ENCODE data around the gene AGTRAP. TPM values are rescaled to one million over a fixed set of nuclear protein-coding genes. Genes with fewer than 3 reads are reported as not detected.

The AGTRAP gene
- total RNA-seq, 2 experiments from 2014 or later = 16.5 to 18.0 TPM

DNA sequence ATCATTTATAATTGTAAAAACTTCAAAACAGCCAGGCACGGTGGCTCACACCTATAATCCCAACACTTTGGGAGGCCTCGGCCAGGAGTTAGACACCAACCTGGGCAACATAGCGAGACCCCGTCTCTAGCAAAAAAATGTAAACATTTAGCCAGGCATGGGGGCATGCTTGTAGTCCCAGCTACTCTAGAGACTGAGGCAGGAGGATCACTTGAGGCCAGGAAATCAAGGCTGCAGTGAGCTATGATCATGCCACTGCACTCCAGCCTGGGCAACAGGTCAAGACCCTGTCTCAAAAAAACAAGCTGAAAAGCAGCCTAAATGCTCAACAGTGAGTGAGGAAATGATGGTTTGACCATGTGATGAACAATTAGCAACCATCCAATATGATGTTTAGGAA, 33.3 kb downstream of the AGTRAP start:
- H3K36me3 Mint-ChIP-seq = no peaks in the 10 kb centered on the region
- intact Hi-C loops (cut with micrococcal nuclease) = no loop called here
- no peak overlapping the region for H3K4me3 Mint-ChIP-seq
- no peaks in the 10 kb centered on the region for H3K9me3 Mint-ChIP-seq
- DNase-seq = no peak
- H3K27ac Mint-ChIP-seq = no peak overlapping the region
- H3K27me3 Mint-ChIP-seq = no peaks in the 10 kb centered on the region
- ChIA-PET POLR2A (no interaction called here), CTCF (no interaction called here)
- H3K4me1 Mint-ChIP-seq (ENCODE audit: low read depth) = no peaks in the 10 kb centered on the region

GRCh38 chr1:11770011-11770410, 34.1 kb downstream of the AGTRAP start:
- no peaks in the 10 kb centered on the region for H3K36me3 Mint-ChIP-seq
- no peaks in the 10 kb centered on the region for H3K27me3 Mint-ChIP-seq
- H3K27ac Mint-ChIP-seq = no peak overlapping the region
- no peak for DNase-seq
- no peaks in the 10 kb centered on the region for H3K9me3 Mint-ChIP-seq
- H3K4me1 Mint-ChIP-seq (ENCODE audit: low read depth) = no peaks in the 10 kb centered on the region
- no peak overlapping the region for H3K4me3 Mint-ChIP-seq
- CTCF ChIA-PET = no interaction called here
- intact Hi-C loops (cut with micrococcal nuclease) = no loop called here
- POLR2A ChIA-PET = no interaction called here

DNA sequence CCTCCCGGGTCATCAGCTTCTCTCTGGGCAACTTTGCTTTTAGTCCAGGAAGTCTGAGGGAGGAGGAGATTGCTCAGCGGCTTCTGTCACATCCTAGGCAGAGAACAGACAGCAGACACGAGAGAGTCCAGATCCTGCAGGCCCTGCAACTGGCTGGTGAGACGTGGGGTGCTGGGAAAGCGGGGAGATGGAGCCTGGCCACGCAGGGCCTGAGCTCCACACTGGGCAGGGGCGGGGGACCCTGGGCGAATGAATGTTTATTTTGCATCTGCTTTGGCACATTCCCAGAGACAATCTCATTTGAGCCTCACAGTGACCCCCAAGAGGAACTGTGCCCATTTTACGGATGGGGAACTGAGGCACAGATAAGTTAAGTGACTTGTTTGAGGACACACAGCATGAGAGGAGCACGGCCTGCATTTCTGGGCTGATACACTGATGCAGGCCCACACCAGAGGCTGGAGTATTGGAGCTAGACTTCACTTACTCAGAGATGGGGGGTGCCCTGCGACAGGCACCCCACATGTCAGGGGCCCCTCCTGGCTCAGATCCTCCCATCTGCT, 35.6 kb downstream of the AGTRAP start:
- Mint-ChIP-seq H3K27ac (no peak overlapping the region), H3K9me3 (no peaks in the 10 kb centered on the region), H3K4me3 (no peak overlapping the region), H3K36me3 (no peaks in the 10 kb centered on the region), H3K27me3 (no peaks in the 10 kb centered on the region), H3K4me1 (ENCODE audit: low read depth) (no peaks in the 10 kb centered on the region)
- ChIA-PET POLR2A (no interaction called here), CTCF (interaction anchor here (1.3 kb wide), 1 partner anchor 14 kb away, joined by 3 read pairs; no protein-coding TSS in a partner anchor)
- no peak for DNase-seq
- intact Hi-C loops (cut with micrococcal nuclease) = no loop called here

- Mint-ChIP-seq H3K4me3 (no peak overlapping the region), H3K4me1 (ENCODE audit: low read depth) (no peaks in the 10 kb centered on the region), H3K9me3 (no peaks in the 10 kb centered on the region), H3K27ac (no peak overlapping the region), H3K36me3 (no peaks in the 10 kb centered on the region), H3K27me3 (no peaks in the 10 kb centered on the region)
- DNase-seq = no peak
- ChIA-PET CTCF (no interaction called here), POLR2A (no interaction called here)
- intact Hi-C loops (cut with micrococcal nuclease) = no loop called here
Measured at GRCh38 chr1:11772458-11772857, 36.5 kb downstream of the AGTRAP start.

DNA sequence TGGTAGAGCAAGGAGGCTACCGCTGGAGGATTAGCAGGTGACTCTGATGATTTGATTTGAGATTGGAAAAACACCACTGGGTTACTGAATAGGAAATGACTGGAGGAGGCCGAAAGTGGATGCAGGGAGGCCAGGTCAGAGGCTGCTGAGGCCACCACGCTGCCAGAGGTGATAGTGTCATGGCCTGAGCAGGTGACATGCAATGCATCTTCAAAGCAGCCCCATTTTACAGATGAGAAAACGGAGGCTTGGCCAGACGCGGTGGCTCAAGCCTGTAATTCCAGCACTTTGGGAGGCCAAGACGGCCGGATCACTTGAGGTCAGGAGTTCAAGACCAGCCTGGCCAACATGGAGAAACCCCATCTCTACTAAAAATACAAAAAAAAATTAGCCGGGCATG, 38.8 kb downstream of the AGTRAP start:
- no peak for DNase-seq
- POLR2A ChIA-PET = no interaction called here
- H3K4me1 Mint-ChIP-seq (ENCODE audit: low read depth) = no peaks in the 10 kb centered on the region
- H3K27ac Mint-ChIP-seq = no peak overlapping the region
- no peaks in the 10 kb centered on the region for H3K36me3 Mint-ChIP-seq
- H3K9me3 Mint-ChIP-seq = no peaks in the 10 kb centered on the region
- intact Hi-C loops (cut with micrococcal nuclease) = no loop called here
- no peak overlapping the region for H3K4me3 Mint-ChIP-seq
- H3K27me3 Mint-ChIP-seq = no peaks in the 10 kb centered on the region
- CTCF ChIA-PET = no interaction called here

GRCh38 chr1:11777658-11778322, 41.9 kb downstream of the AGTRAP start:
- H3K27ac Mint-ChIP-seq = no peak overlapping the region
- ChIA-PET CTCF (no interaction called here), POLR2A (no interaction called here)
- H3K27me3 Mint-ChIP-seq = no peaks in the 10 kb centered on the region
- DNase-seq = no peak
- no peak overlapping the region for H3K4me3 Mint-ChIP-seq
- H3K9me3 Mint-ChIP-seq = no peaks in the 10 kb centered on the region
- H3K36me3 Mint-ChIP-seq = no peaks in the 10 kb centered on the region
- intact Hi-C loops (cut with micrococcal nuclease) = no loop called here
- no peaks in the 10 kb centered on the region for H3K4me1 Mint-ChIP-seq (ENCODE audit: low read depth)

DNA sequence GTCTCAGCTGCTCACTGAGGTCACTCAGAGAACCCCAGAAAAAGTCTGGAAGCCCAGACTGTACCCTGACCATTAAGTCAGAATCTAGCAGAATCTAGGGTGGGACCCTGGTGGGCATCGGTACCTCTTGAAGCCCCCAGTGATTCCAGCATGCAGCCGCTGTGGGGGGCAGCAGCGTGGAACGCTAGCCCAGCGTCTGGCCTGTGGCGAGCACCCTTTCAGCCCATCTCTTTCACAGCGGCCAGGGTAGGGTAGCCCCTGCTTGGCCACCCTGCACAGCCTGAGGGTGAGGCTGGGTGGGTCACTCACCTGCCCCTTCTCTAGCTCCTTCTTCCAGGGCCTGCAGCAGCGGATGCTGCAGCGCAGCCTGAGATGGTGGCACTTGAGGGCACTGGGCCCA, 42.4 kb downstream of the AGTRAP start:
- Mint-ChIP-seq H3K27ac (no peak overlapping the region), H3K9me3 (no peaks in the 10 kb centered on the region), H3K27me3 (no peaks in the 10 kb centered on the region), H3K4me3 (no peak overlapping the region), H3K36me3 (no peaks in the 10 kb centered on the region), H3K4me1 (ENCODE audit: low read depth) (no peaks in the 10 kb centered on the region)
- ChIA-PET CTCF (no interaction called here), POLR2A (no interaction called here)
- intact Hi-C loops (cut with micrococcal nuclease) = no loop called here
- DNase-seq = no peak

DNA sequence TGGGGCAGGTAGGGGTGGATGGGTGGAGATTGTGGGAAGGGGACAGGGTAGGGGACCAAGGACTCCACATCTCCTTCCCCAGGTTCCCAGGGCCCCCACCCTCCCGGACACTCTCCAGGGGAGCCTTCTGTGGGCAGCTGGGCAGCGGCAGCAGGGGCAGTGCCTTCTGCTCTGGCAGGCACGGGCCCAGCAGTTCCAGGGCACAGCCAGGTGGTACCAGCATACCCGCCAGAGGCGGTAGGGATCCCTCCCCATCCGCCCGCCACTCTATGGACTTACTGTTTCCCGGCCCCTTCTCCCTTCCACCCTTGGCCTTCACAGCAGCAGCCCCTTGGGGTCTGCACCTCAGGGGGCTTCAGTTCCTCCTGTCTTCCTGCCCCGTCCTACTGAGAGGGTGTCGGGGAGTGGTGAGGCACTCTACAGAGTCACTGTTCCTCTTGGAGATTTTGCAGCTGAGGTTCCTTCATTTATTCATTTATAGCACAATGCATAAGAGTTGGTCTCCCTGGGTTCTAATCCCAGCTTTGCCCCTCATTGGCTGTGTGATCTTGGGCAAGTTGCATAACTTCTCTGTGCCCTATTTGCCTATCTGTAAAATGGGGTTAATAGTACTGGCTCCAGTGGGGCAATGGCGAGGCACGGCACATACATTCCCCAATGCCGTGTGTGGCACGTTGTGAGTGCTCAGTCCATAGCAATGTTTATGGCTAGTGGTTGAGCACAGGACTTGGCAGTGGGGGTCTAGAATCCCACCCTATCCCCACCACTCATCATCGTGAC, 43.1 kb downstream of the AGTRAP start:
- Mint-ChIP-seq H3K36me3 (no peaks in the 10 kb centered on the region), H3K27ac (no peak overlapping the region), H3K9me3 (no peaks in the 10 kb centered on the region), H3K4me1 (ENCODE audit: low read depth) (no peaks in the 10 kb centered on the region), H3K27me3 (no peaks in the 10 kb centered on the region), H3K4me3 (no peak overlapping the region)
- no peak for DNase-seq
- ChIA-PET POLR2A (no interaction called here), CTCF (no interaction called here)
- intact Hi-C loops (cut with micrococcal nuclease) = no loop called here

DNA sequence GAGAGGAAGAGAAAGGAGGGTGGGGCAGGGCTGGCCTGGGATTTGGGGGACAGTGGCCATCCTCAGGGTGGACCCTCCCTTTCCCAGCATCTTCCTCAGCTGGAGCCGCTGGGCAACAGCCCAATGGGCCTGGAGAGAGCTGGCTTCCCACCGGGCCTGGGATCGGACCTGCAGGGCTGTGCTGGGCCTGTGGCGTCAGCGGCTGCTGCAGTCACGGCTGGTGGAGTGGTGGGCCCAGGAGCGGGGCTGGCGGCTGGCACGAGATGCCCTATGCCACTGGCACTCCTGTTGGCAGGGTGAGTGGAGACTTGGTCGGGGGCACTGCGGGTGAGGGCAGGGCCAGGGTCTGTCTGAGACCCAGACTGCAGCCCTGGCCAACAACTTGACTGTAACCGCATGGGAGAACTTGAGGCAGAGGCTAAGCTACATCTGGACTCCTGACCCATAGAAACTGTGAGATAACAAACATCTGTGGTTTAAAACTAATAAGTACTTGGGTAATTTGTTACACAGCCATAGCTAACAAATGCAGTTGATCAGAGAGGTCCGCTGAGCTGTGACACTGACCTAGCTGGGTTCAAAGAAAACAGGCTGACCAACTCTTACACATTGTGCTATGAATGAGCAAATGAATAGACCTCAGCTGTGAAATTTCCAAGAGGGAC, 43.9 kb downstream of the AGTRAP start:
- no peaks in the 10 kb centered on the region for H3K27me3 Mint-ChIP-seq
- intact Hi-C loops (cut with micrococcal nuclease) = no loop called here
- CTCF ChIA-PET = no interaction called here
- H3K4me3 Mint-ChIP-seq = no peak overlapping the region
- no peak overlapping the region for H3K27ac Mint-ChIP-seq
- H3K36me3 Mint-ChIP-seq = no peaks in the 10 kb centered on the region
- DNase-seq = no peak
- no peaks in the 10 kb centered on the region for H3K4me1 Mint-ChIP-seq (ENCODE audit: low read depth)
- H3K9me3 Mint-ChIP-seq = no peaks in the 10 kb centered on the region
- POLR2A ChIA-PET = no interaction called here

- POLR2A ChIA-PET = no interaction called here
- no peak for DNase-seq
- CTCF ChIA-PET = no interaction called here
- Mint-ChIP-seq H3K36me3 (no peaks in the 10 kb centered on the region), H3K4me3 (no peak overlapping the region), H3K4me1 (ENCODE audit: low read depth) (no peaks in the 10 kb centered on the region), H3K27ac (no peak overlapping the region), H3K27me3 (no peaks in the 10 kb centered on the region), H3K9me3 (no peaks in the 10 kb centered on the region)
- intact Hi-C loops (cut with micrococcal nuclease) = no loop called here
Measured at GRCh38 chr1:11780380-11781147, 44.6 kb downstream of the AGTRAP start.

- Mint-ChIP-seq H3K9me3 (no peaks in the 10 kb centered on the region), H3K27me3 (no peaks in the 10 kb centered on the region), H3K36me3 (no peaks in the 10 kb centered on the region), H3K4me3 (no peak overlapping the region), H3K27ac (no peak overlapping the region), H3K4me1 (ENCODE audit: low read depth) (no peaks in the 10 kb centered on the region)
- POLR2A ChIA-PET = no interaction called here
- CTCF ChIA-PET = no interaction called here
- no peak for DNase-seq
- intact Hi-C loops (cut with micrococcal nuclease) = no loop called here
Measured at GRCh38 chr1:11781297-11781696, 45.4 kb downstream of the AGTRAP start.

GRCh38 chr1:11782127-11782708, 46.3 kb downstream of the AGTRAP start:
- no peak for DNase-seq
- Mint-ChIP-seq H3K4me3 (no peak overlapping the region), H3K9me3 (no peaks in the 10 kb centered on the region), H3K27ac (no peak overlapping the region), H3K4me1 (ENCODE audit: low read depth) (no peaks in the 10 kb centered on the region), H3K27me3 (no peaks in the 10 kb centered on the region), H3K36me3 (no peaks in the 10 kb centered on the region)
- CTCF ChIA-PET = no interaction called here
- POLR2A ChIA-PET = no interaction called here
- intact Hi-C loops (cut with micrococcal nuclease) = no loop called here

Measured in activated CD4-positive, alpha-beta memory T cell treated with anti-CD3 and anti-CD28 coated beads for 36 hours (primary cell).